Measurements from ENCODE around the gene BPIFA3. TPM values are rescaled to one million over a fixed set of nuclear protein-coding genes. Genes with fewer than 3 reads are reported as not detected.

Gene BPIFA3
- total and polyA plus RNA-seq, 2 of the 8 experiments (the other 6 are each of a cell fraction or from before 2014, with no cell fraction given), result not detected

DNA sequence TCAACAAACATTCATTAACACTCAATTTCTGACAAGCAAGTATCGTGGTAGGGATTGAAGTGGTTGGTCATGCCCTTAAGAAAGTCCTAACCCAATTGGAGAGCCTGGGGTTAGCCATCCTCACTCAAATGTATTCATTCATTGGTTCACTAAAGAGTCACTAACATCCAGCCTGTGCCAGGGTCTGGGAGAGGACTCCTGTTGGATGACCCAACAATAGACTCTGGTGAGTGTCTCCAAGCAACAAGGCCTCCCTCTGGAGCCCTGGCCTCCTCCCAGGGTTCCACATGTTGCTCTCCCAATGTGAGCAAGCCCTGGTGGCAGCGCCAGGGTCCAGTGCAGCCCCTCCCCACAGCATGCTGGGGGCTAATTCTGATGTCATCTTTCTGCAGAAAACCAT lies at the start of gene BPIFA3 (continued):
- TF ChIP-seq, protein P1, sequence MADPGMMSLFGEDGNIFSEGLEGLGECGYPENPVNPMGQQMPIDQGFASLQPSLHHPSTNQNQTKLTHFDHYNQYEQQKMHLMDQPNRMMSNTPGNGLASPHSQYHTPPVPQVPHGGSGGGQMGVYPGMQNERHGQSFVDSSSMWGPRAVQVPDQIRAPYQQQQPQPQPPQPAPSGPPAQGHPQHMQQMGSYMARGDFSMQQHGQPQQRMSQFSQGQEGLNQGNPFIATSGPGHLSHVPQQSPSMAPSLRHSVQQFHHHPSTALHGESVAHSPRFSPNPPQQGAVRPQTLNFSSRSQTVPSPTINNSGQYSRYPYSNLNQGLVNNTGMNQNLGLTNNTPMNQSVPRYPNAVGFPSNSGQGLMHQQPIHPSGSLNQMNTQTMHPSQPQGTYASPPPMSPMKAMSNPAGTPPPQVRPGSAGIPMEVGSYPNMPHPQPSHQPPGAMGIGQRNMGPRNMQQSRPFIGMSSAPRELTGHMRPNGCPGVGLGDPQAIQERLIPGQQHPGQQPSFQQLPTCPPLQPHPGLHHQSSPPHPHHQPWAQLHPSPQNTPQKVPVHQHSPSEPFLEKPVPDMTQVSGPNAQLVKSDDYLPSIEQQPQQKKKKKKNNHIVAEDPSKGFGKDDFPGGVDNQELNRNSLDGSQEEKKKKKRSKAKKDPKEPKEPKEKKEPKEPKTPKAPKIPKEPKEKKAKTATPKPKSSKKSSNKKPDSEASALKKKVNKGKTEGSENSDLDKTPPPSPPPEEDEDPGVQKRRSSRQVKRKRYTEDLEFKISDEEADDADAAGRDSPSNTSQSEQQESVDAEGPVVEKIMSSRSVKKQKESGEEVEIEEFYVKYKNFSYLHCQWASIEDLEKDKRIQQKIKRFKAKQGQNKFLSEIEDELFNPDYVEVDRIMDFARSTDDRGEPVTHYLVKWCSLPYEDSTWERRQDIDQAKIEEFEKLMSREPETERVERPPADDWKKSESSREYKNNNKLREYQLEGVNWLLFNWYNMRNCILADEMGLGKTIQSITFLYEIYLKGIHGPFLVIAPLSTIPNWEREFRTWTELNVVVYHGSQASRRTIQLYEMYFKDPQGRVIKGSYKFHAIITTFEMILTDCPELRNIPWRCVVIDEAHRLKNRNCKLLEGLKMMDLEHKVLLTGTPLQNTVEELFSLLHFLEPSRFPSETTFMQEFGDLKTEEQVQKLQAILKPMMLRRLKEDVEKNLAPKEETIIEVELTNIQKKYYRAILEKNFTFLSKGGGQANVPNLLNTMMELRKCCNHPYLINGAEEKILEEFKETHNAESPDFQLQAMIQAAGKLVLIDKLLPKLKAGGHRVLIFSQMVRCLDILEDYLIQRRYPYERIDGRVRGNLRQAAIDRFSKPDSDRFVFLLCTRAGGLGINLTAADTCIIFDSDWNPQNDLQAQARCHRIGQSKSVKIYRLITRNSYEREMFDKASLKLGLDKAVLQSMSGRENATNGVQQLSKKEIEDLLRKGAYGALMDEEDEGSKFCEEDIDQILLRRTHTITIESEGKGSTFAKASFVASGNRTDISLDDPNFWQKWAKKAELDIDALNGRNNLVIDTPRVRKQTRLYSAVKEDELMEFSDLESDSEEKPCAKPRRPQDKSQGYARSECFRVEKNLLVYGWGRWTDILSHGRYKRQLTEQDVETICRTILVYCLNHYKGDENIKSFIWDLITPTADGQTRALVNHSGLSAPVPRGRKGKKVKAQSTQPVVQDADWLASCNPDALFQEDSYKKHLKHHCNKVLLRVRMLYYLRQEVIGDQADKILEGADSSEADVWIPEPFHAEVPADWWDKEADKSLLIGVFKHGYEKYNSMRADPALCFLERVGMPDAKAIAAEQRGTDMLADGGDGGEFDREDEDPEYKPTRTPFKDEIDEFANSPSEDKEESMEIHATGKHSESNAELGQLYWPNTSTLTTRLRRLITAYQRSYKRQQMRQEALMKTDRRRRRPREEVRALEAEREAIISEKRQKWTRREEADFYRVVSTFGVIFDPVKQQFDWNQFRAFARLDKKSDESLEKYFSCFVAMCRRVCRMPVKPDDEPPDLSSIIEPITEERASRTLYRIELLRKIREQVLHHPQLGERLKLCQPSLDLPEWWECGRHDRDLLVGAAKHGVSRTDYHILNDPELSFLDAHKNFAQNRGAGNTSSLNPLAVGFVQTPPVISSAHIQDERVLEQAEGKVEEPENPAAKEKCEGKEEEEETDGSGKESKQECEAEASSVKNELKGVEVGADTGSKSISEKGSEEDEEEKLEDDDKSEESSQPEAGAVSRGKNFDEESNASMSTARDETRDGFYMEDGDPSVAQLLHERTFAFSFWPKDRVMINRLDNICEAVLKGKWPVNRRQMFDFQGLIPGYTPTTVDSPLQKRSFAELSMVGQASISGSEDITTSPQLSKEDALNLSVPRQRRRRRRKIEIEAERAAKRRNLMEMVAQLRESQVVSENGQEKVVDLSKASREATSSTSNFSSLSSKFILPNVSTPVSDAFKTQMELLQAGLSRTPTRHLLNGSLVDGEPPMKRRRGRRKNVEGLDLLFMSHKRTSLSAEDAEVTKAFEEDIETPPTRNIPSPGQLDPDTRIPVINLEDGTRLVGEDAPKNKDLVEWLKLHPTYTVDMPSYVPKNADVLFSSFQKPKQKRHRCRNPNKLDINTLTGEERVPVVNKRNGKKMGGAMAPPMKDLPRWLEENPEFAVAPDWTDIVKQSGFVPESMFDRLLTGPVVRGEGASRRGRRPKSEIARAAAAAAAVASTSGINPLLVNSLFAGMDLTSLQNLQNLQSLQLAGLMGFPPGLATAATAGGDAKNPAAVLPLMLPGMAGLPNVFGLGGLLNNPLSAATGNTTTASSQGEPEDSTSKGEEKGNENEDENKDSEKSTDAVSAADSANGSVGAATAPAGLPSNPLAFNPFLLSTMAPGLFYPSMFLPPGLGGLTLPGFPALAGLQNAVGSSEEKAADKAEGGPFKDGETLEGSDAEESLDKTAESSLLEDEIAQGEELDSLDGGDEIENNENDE (IDR thresholded peaks at IDR 0.05; ENCODE audit: insufficient replicate concordance, low read length), result no peak
- no peak for TF ChIP-seq KDM1A (IDR thresholded peaks at IDR 0.05; ENCODE audit: borderline replicate concordance, low read length)
- no peak for TF ChIP-seq ASH2L (IDR thresholded peaks at IDR 0.05; ENCODE audit: low read length)
- no peak for TF ChIP-seq MAFK (IDR thresholded peaks at IDR 0.05; ENCODE audit: low read depth, low read length)
- TF ChIP-seq EGR1 (IDR thresholded peaks at IDR 0.05; ENCODE audit: borderline replicate concordance, low read depth, low read length), result no peak
- TF ChIP-seq CREB1 (IDR thresholded peaks at IDR 0.05), result no peak
- TF ChIP-seq CEBPB (IDR thresholded peaks at IDR 0.05; ENCODE audit: low read depth, low read length), result no peak

Measured in H1 (cell line).